GM20000 (cell line): ENCODE data around the gene CNTNAP5.

ENCODE experiments used
- DNase-seq: peaks from one replicate; pipeline ENCODE4 v3.0.0; 2012; ENCODE audit warnings: low spot score
- CTCF ChIP-seq: IDR thresholded peaks from 2 replicates; pipeline ENCODE4 v1.5.1; 2012; ENCODE audit warnings: mild to moderate bottlenecking, control low read depth; ENCODE audit errors: extremely low read depth, missing control alignments

CNTNAP5 gene

GRCh38 chr2:124025171-124025580 lies at the start of gene CNTNAP5:
Gene CNTNAP5 (plus strand): TSS chr2:124025287. CDS start chr2:124025651, 364 bp downstream.
- DNase-seq: peak; percentile 36
- no peak for TF ChIP-seq CTCF

GRCh38 chr2:123976054-123976648 lies 48.9 kb upstream of the CNTNAP5 start:
- no peak for TF ChIP-seq CTCF
- DNase-seq: no peak

DNA sequence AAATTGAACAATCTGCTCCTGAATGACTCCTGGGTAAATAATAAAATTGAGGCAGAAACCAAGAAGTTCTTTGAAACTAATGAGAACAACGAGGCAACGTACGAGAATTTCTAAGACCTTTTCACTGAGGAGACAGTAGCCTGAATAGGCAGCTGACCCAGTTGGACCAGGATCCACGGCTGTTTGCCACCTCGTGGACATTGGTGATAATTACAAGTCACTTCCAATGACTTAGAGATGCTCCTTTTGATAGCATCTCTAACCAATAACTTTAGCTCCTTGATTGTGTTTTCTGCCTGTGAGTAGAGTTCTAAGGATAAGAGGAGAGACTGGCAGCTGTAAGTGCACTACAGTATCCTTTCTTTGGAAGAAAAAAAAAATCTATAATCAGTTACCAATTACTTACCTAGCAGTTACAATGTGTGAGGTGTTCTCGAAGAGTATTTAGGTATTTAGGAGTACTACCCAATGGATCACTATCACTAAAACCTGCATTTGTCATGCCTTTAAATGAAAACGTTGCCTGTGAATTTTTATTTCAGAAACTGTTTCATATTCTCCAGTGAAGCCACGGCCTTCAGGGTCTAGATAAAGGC lies 31.3 kb upstream of the CNTNAP5 start:
- DNase-seq: peak; percentile 23
- TF ChIP-seq CTCF: peak; percentile 14

DNA sequence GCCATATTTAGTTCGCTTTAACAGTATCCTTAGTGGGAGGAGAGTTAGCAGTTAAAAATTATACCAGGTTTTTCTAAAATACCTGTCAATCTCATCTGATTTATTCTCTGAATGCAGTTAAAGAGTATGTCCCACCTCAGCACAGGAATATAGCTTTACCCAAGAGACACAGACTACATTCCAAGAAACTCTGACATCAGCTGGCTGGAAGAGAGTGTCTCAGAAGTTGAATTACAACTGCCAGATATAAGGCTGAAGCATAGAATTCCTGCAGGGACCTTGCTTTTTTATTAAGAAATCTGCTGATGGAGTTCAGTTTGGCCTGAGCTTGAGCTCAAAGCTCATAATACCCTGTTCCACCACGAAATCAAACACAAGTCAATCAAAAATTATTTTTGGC lies 25.4 kb upstream of the CNTNAP5 start:
- TF ChIP-seq CTCF: no peak

GRCh38 chr2:124001696-124002430 lies 23.2 kb upstream of the CNTNAP5 start:
- DNase-seq: no peak
- no peak for TF ChIP-seq CTCF

More for the DNA sequence above, 25.4 kb upstream of the CNTNAP5 start:
- no peak for DNase-seq

GRCh38 chr2:124018890-124019289 lies 6.2 kb upstream of the CNTNAP5 start:
- DNase-seq: no peak
- no peak for TF ChIP-seq CTCF

GRCh38 chr2:124024561-124025170 lies 421 bp upstream of the CNTNAP5 start:
- TF ChIP-seq CTCF: no peak
- DNase-seq: no peak
